HEK293T (cell line): ENCODE results near the gene PFKM.

Experiments
- CTBP1 ChIP-seq: fragments of 450-650 bp; IDR thresholded peaks from 2 replicates; pipeline ENCODE4 v1.6.1; 2016; ENCODE audit warnings: borderline replicate concordance
- FOXA1 ChIP-seq: fragments of 450-650 bp; IDR thresholded peaks from 2 replicates; pipeline ENCODE4 v1.6.1; 2016; ENCODE audit warnings: mild to moderate bottlenecking
- FOXK2 ChIP-seq: fragments of 450-650 bp; IDR thresholded peaks from 2 replicates; pipeline ENCODE4 v1.6.1; 2016; ENCODE audit warnings: mild to moderate bottlenecking
- HDGF ChIP-seq: fragments of 450-650 bp; IDR thresholded peaks from 2 replicates; pipeline ENCODE4 v1.6.1; 2017; ENCODE audit warnings: antibody characterized with exemption, borderline replicate concordance
- SP1 ChIP-seq: fragments of 450-650 bp; IDR thresholded peaks from 2 replicates; pipeline ENCODE4 v1.6.1; 2017
- TARDBP ChIP-seq: fragments of 450-650 bp; IDR thresholded peaks from 2 replicates; pipeline ENCODE4 v1.6.1; 2016
- TF ChIP-seq, protein P1 (sequence below): fragments of 450-650 bp; IDR thresholded peaks from 2 replicates; pipeline ENCODE4 v1.6.1; 2016

DNA sequence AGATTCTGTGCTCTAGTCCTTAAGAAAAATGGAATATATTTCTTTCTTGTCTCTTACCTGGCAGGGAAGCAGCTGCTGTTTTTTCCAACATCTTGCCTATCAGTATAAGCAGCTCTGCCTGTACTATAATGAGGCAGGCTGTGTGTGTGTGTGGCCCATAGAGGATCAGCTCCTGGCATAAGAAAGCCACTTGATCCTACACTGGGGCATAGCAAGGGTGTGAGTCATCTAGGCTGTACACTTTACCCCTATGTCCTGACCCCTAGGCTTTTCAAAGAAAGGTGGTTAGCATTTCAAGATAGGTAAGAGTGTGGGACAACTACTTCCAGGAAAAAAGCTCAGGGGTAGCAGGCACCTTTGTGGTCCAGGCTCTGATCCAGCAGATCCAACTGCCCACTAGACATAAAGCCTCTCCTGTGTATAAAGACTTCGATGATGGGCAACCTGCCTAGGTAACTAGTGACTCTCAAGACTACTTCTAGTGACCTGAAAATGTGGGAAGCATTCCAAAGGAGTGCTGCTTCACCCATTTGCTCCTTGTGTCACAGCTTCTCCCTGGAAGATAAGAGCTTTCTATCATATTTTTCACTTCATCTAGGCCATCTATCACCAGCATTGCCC, 8.4 kb upstream of the PFKM start:
- TF ChIP-seq FOXK2 (no peak), TARDBP (no peak), CTBP1 (no peak), FOXA1 (no peak), SP1 (no peak), HDGF (no peak)
- TF ChIP-seq, protein P1, sequence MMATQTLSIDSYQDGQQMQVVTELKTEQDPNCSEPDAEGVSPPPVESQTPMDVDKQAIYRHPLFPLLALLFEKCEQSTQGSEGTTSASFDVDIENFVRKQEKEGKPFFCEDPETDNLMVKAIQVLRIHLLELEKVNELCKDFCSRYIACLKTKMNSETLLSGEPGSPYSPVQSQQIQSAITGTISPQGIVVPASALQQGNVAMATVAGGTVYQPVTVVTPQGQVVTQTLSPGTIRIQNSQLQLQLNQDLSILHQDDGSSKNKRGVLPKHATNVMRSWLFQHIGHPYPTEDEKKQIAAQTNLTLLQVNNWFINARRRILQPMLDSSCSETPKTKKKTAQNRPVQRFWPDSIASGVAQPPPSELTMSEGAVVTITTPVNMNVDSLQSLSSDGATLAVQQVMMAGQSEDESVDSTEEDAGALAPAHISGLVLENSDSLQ: no peak
